Vagina (tissue), 1 donor: ENCODE data around the gene BTC. TPM values are rescaled to one million over a fixed set of nuclear protein-coding genes. Genes with fewer than 3 reads are reported as not detected.

Experiments
- total RNA-seq: library from RNA; depleted of rRNA; stranded (reverse); fragments of >200 nt; gene quantifications from one replicate; pipeline ENCODE4 v1.2.3, GENCODE V29; 2016

BTC gene
- total RNA-seq, 1 donor from 2014 or later: 0.74 TPM

Other genes with a start within 250 kb of the BTC start
- 26.3 TPM for gene PARM1, start 138.6 kb upstream of the BTC start, total RNA-seq